A673 (cell line): ENCODE results near the gene LAMA4. TPM values are rescaled to one million over a fixed set of nuclear protein-coding genes. Genes with fewer than 3 reads are reported as not detected.

Experiments used
- BruUV-seq: library from RNA; stranded (reverse); fragments of 400-500 nt; replicated peaks from 2 replicates; lab custom pipeline; 2021; lab: Mats Ljungman, UMichigan
- CTCF ChIA-PET: fragments of 300-600 bp; sonication (Branson Sonifier 250); formaldehyde crosslinking; loops from one replicate; lab custom pipeline; 2022; ENCODE audit warnings: antibody characterized with exemption; lab: Charles Lee
- POLR2A ChIA-PET: fragments of 300-600 bp; sonication (Branson Sonifier 250); formaldehyde crosslinking; loops from one replicate; lab custom pipeline; 2022; ENCODE audit warnings: antibody characterized with exemption; ENCODE audit not compliant: low non-redundant PET; lab: Charles Lee
- DNase-seq: peaks from one replicate; pipeline ENCODE4 v3.0.0-alpha.2; 2015; ENCODE audit warnings: low spot score
- H3K27ac ChIP-seq: fragments of 200-600 bp; sonication (generic); 2 replicates; pipeline ENCODE4 v1.5.1; 2016; ENCODE audit warnings: mixed run types, low read depth, mild to moderate bottlenecking, mixed read lengths, antibody characterized with exemption, low read length; ENCODE audit not compliant: poor library complexity, severe bottlenecking
- H3K27me3 ChIP-seq: fragments of 200-600 bp; sonication (generic); replicated peaks from 2 replicates; pipeline ENCODE4 v1.6.1; 2017; ENCODE audit warnings: mixed run types, low read depth, mild to moderate bottlenecking, mixed read lengths, antibody characterized with exemption, low read length; ENCODE audit not compliant: insufficient read depth, poor library complexity
- H3K36me3 ChIP-seq: fragments of 200-600 bp; sonication (generic); 2 replicates; pipeline ENCODE4 v1.6.1; 2016; ENCODE audit warnings: mixed run types, mild to moderate bottlenecking, mixed read lengths, antibody characterized with exemption, low read length; ENCODE audit not compliant: insufficient read depth, poor library complexity, severe bottlenecking
- H3K4me1 ChIP-seq: fragments of 200-600 bp; sonication (generic); 2 replicates; pipeline ENCODE4 v1.6.1; 2017; ENCODE audit warnings: mixed run types, mild to moderate bottlenecking, mixed read lengths, antibody characterized with exemption, low read length; ENCODE audit not compliant: insufficient read depth, poor library complexity, severe bottlenecking
- H3K4me3 ChIP-seq: fragments of 200-600 bp; sonication (generic); 2 replicates; pipeline ENCODE4 v1.5.1; 2016; ENCODE audit warnings: low read depth, mixed run types, mild to moderate bottlenecking, mixed read lengths, low read length; ENCODE audit not compliant: poor library complexity, severe bottlenecking
- H3K9me3 ChIP-seq: fragments of 200-600 bp; sonication (generic); 2 replicates; pipeline ENCODE4 v1.6.1; 2016; ENCODE audit warnings: mixed run types, low read depth, mild to moderate bottlenecking, mixed read lengths, antibody characterized with exemption, low read length; ENCODE audit not compliant: poor library complexity, severe bottlenecking
- EZH2 ChIP-seq: fragments of 200-600 bp; sonication (generic); IDR thresholded peaks from 2 replicates; pipeline ENCODE4 v1.6.1; 2017; ENCODE audit warnings: borderline replicate concordance, low read depth, mild to moderate bottlenecking, mixed read lengths, antibody characterized with exemption, low read length; ENCODE audit not compliant: poor library complexity, severe bottlenecking
- intact Hi-C: fragments of 100-400 bp; cut with micrococcal nuclease; formaldehyde crosslinking; loops from one replicate; pipeline ENCODE4 v1.10.0; 2022; ENCODE audit not compliant: unreplicated experiment
- total RNA-seq: library from RNA; stranded (reverse); gene quantifications from 2 replicates; pipeline ENCODE4 v1.2.3, GENCODE V29; 2021
- TF ChIP-seq, protein P1 (sequence below): fragments of 300-800, 200-600 bp; sonication (generic); conservative IDR thresholded peaks from 2 replicates; pipeline ENCODE4 v1.5.1; 2017; ENCODE audit warnings: low read depth, mild to moderate bottlenecking, antibody characterized with exemption, low read length, moderate library complexity, mixed read lengths

Gene LAMA4
- total RNA-seq, 1 experiment from 2014 or later = 1.2 TPM

DNA sequence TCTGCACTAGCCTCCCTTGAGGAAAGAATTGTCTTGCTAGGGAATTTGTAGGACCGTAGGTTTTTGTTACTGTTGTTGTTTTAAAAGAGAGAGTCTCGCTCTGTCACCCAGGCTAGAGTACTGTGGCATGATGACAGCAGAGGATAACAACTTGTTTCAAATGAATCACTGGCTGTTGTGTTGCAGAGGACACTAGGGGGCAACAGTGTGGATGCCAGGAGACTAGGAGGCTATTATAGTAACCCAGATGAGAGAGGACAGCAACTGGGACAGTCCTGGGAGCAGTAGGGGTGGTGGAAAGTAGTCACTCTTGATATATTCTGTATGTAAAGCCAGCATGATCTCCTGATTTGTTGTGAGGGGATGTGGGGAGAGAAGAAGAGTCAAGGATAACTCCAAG, 41.8 kb upstream of the LAMA4 start:
- POLR2A ChIA-PET = no interaction called here
- Histone ChIP-seq H3K9me3 (no peaks in the 10 kb centered on the region), H3K27ac (no peak overlapping the region), H3K27me3 (no peaks in the 10 kb centered on the region), H3K4me3 (no peak overlapping the region), H3K4me1 (no peaks in the 10 kb centered on the region), H3K36me3 (no peaks in the 10 kb centered on the region)
- no TSS peak for BruUV-seq
- peak; percentile 61 for DNase-seq
- intact Hi-C loops = no loop called here
- TF ChIP-seq, protein P1, sequence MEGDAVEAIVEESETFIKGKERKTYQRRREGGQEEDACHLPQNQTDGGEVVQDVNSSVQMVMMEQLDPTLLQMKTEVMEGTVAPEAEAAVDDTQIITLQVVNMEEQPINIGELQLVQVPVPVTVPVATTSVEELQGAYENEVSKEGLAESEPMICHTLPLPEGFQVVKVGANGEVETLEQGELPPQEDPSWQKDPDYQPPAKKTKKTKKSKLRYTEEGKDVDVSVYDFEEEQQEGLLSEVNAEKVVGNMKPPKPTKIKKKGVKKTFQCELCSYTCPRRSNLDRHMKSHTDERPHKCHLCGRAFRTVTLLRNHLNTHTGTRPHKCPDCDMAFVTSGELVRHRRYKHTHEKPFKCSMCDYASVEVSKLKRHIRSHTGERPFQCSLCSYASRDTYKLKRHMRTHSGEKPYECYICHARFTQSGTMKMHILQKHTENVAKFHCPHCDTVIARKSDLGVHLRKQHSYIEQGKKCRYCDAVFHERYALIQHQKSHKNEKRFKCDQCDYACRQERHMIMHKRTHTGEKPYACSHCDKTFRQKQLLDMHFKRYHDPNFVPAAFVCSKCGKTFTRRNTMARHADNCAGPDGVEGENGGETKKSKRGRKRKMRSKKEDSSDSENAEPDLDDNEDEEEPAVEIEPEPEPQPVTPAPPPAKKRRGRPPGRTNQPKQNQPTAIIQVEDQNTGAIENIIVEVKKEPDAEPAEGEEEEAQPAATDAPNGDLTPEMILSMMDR = peak; percentile 67
- TF ChIP-seq EZH2 = no peak
- CTCF ChIA-PET = interaction anchor here (1.2 kb wide), 1 partner anchor 116 kb away, joined by 4 read pairs; no protein-coding TSS in a partner anchor

DNA sequence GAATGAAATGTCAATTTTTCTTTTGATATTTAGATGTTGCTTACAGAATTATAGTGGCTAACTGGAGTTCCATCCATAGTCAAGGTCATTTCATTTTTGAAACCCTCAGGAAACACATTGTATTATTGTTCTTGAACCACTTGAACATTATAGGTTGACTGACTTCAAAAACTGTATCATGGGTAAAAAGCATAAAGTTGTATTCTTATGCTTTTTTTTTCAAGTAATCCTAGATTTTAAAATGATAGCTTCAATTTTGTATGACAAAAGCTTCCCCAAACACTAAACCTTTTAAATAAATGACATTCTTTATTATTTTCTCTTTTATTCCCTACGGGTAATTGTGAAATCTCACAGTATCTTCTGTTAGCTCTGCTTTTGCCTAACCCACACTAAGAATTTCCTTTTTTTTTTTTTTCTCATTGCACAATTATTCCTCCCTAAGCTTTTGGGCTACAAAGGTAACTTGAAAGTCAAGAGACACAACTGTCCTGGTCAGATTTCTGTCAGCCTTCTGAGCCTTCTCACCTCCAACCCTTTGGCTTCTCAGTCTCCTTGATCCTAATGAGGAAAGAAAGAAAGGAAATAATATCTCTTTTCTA, 36.9 kb upstream of the LAMA4 start:
- intact Hi-C loops = no loop called here
- ChIA-PET CTCF (no interaction called here), POLR2A (no interaction called here)
- DNase-seq = no peak
- Histone ChIP-seq H3K27ac (no peak overlapping the region), H3K4me3 (no peak overlapping the region), H3K4me1 (peaks cover 12% of the 10 kb centered on the region), H3K9me3 (no peaks in the 10 kb centered on the region), H3K27me3 (no peaks in the 10 kb centered on the region), H3K36me3 (no peaks in the 10 kb centered on the region)
- no TSS peak for BruUV-seq
- TF ChIP-seq EZH2 = no peak
- TF ChIP-seq, protein P1 = no peak

- TF ChIP-seq EZH2 = no peak
- TF ChIP-seq, protein P1 = no peak
- peaks cover 12% of the 10 kb centered on the region for H3K4me1 ChIP-seq
- intact Hi-C loops = no loop called here
- H3K27me3 ChIP-seq = no peaks in the 10 kb centered on the region
- no peaks in the 10 kb centered on the region for H3K36me3 ChIP-seq
- CTCF ChIA-PET = no interaction called here
- POLR2A ChIA-PET = no interaction called here
- H3K4me3 ChIP-seq = no peak overlapping the region
- H3K9me3 ChIP-seq = no peaks in the 10 kb centered on the region
- H3K27ac ChIP-seq = peak overlapping the region; percentile 26
- BruUV-seq = no TSS peak
- peak; percentile 82 for DNase-seq
Observed at GRCh38 chr6:112289038-112289566, 34.7 kb upstream of the LAMA4 start.
